ENCODE measurements around the gene DDR1.
A peak's percentile ranks its signal among the peaks of the same experiment; 100 is the strongest.
"Not testable (repeated sequence)": the region's sequence is repeated elsewhere in the genome, so short reads cannot be mapped to it uniquely, and the experiment has no call there.

Gene DDR1

GRCh38 chr6:30894935-30895334, 10.6 kb downstream of the DDR1 start:
- no peak for DNase-seq

- DNase-seq: no peak
These were observed 11.0 kb downstream of the DDR1 start for GRCh38 chr6:30895343-30895742.

GRCh38 chr6:30896541-30896940, 12.2 kb downstream of the DDR1 start:
- DNase-seq: no peak

GRCh38 chr6:30897882-30898281, 13.6 kb downstream of the DDR1 start:
- DNase-seq: no peak

GRCh38 chr6:30898750-30899360, 14.5 kb downstream of the DDR1 start:
- no peak for DNase-seq

- no peak for DNase-seq
These were observed 16.6 kb downstream of the DDR1 start for GRCh38 chr6:30900863-30901417.

- no peak for DNase-seq
These were observed 17.1 kb downstream of the DDR1 start for GRCh38 chr6:30901436-30901835.

GRCh38 chr6:30902196-30902595, 17.9 kb downstream of the DDR1 start:
- DNase-seq: not testable (repeated sequence)

GRCh38 chr6:30902709-30903108, 18.4 kb downstream of the DDR1 start:
- no peak for DNase-seq

GRCh38 chr6:30903236-30903635, 18.9 kb downstream of the DDR1 start:
- DNase-seq: no peak

- DNase-seq: not testable (repeated sequence)
These were observed 23.0 kb downstream of the DDR1 start for GRCh38 chr6:30907290-30907757.

GRCh38 chr6:30907758-30908591, 23.7 kb downstream of the DDR1 start, which contains the start of gene GTF2H4:
Gene GTF2H4, plus strand, starts transcription at chr6:30908207.
- DNase-seq: peak; percentile 99

- DNase-seq: no peak
These were observed 24.4 kb downstream of the DDR1 start for GRCh38 chr6:30908700-30909099.

GRCh38 chr6:30910473-30910872, 26.2 kb downstream of the DDR1 start:
- not testable (repeated sequence) for DNase-seq

GRCh38 chr6:30912746-30913520, 28.6 kb downstream of the DDR1 start:
- no peak for DNase-seq

- DNase-seq: no peak
These were observed 29.4 kb downstream of the DDR1 start for GRCh38 chr6:30913721-30914075.

- peak; percentile 92 for DNase-seq
These were observed 29.9 kb downstream of the DDR1 start, which contains the start of gene VARS2 for GRCh38 chr6:30914076-30914853. Gene VARS2, plus strand, starts transcription at chr6:30914238. Its CDS starts 599 bp downstream, at chr6:30914837.

- no peak for DNase-seq
These were observed 30.7 kb downstream of the DDR1 start for GRCh38 chr6:30914854-30915590.

- DNase-seq: peak; percentile 70
These were observed 31.2 kb downstream of the DDR1 start for GRCh38 chr6:30915591-30915946.

GRCh38 chr6:30917041-30917440, 32.7 kb downstream of the DDR1 start:
- DNase-seq: no peak

GRCh38 chr6:30917487-30917886, 33.2 kb downstream of the DDR1 start:
- no peak for DNase-seq

GRCh38 chr6:30918670-30919069, 34.4 kb downstream of the DDR1 start:
- no peak for DNase-seq
